22Rv1 (cell line): Measurements from ENCODE around the gene UGT1A4.

ENCODE experiments used
- H3K27ac ChIP-seq: fragments of 450-650 bp; 2 replicates; pipeline ENCODE4 v1.5.1; 2017
- CTCF ChIP-seq: fragments of 450-650 bp; IDR thresholded peaks from 2 replicates; pipeline ENCODE4 v1.5.1; 2017; ENCODE audit warnings: mild to moderate bottlenecking
- ZFX ChIP-seq: fragments of 450-650 bp; IDR thresholded peaks from 2 replicates; pipeline ENCODE4 v1.6.1; 2017; ENCODE audit warnings: antibody characterized with exemption, borderline replicate concordance

The UGT1A4 gene

GRCh38 chr2:233818639-233819621 is 100.4 kb downstream of the UGT1A4 start:
- no peak for TF ChIP-seq ZFX
- no peak for TF ChIP-seq CTCF

GRCh38 chr2:233819884-233820773 is 101.6 kb downstream of the UGT1A4 start:
- no peak overlapping the region for H3K27ac ChIP-seq
- TF ChIP-seq ZFX: no peak
- TF ChIP-seq CTCF: no peak

More at GRCh38 chr2:233818639-233819621, 100.4 kb downstream of the UGT1A4 start:
- no peak overlapping the region for H3K27ac ChIP-seq

GRCh38 chr2:233820774-233821105 is 102.2 kb downstream of the UGT1A4 start:
- no peak overlapping the region for H3K27ac ChIP-seq
- no peak for TF ChIP-seq ZFX
- no peak for TF ChIP-seq CTCF

- no peak overlapping the region for H3K27ac ChIP-seq
- TF ChIP-seq ZFX: no peak
- TF ChIP-seq CTCF: no peak
Measured at GRCh38 chr2:233821196-233821595, 102.7 kb downstream of the UGT1A4 start.

GRCh38 chr2:233821709-233822100 is 103.2 kb downstream of the UGT1A4 start:
- TF ChIP-seq ZFX: no peak
- H3K27ac ChIP-seq: no peak overlapping the region

- TF ChIP-seq CTCF (no peak), ZFX (no peak)
- no peak overlapping the region for H3K27ac ChIP-seq
Measured at GRCh38 chr2:233822101-233822771, 103.7 kb downstream of the UGT1A4 start.
